H1 (cell line): ENCODE results near the gene WDR74. TPM values are rescaled to one million over a fixed set of nuclear protein-coding genes. Genes with fewer than 3 reads are reported as not detected.

Experiments
- EGR1 ChIP-seq: IDR thresholded peaks from 2 replicates; pipeline ENCODE4 v1.6.1; 2011; ENCODE audit warnings: low read depth, low read length, borderline replicate concordance
- GABPA ChIP-seq: IDR thresholded peaks from 2 replicates; pipeline ENCODE4 v1.6.1; 2011; ENCODE audit warnings: mild to moderate bottlenecking, low read length, moderate library complexity, borderline replicate concordance; ENCODE audit not compliant: insufficient read depth
- KDM5A ChIP-seq: fragments of 200-600 bp; IDR thresholded peaks from 2 replicates; pipeline ENCODE4 v1.7.1; 2012; ENCODE audit warnings: mild to moderate bottlenecking, low read length, inconsistent platforms, mixed read lengths
- MAFK ChIP-seq: IDR thresholded peaks from 2 replicates; pipeline ENCODE4 v1.6.1; 2012; ENCODE audit warnings: low read depth, mild to moderate bottlenecking, improper control_type of control experiment, low read length
- PHF8 ChIP-seq: fragments of 200-600 bp; sonication (generic); conservative IDR thresholded peaks from 2 replicates; pipeline ENCODE4 v1.7.1; 2012; ENCODE audit warnings: low read depth, mild to moderate bottlenecking, inconsistent platforms, low read length, moderate library complexity
- POLR2AphosphoS5 ChIP-seq: IDR thresholded peaks from 2 replicates; pipeline ENCODE4 v1.6.1; 2011; ENCODE audit warnings: low read depth, low read length
- RAD21 ChIP-seq, 2 experiments: IDR thresholded peaks in 1 of 2; conservative IDR thresholded peaks in 1 of 2; 2 replicates each; pipeline ENCODE4 v1.6.1; 2011; ENCODE audit warnings: low read depth in 2 of 2, low read length in 2 of 2, improper control_type of control experiment in 1 of 2, inconsistent platforms in 1 of 2, mild to moderate bottlenecking in 1 of 2, moderate library complexity in 1 of 2
- RXRA ChIP-seq: IDR thresholded peaks from 2 replicates; pipeline ENCODE4 v1.6.1; 2011; ENCODE audit warnings: low read depth, mild to moderate bottlenecking, low read length, moderate library complexity; ENCODE audit not compliant: insufficient read depth
- SP1 ChIP-seq: IDR thresholded peaks from 2 replicates; pipeline ENCODE4 v1.6.1; 2011; ENCODE audit warnings: low read depth, low read length
- SP2 ChIP-seq: IDR thresholded peaks from 2 replicates; pipeline ENCODE4 v1.6.1; 2012; ENCODE audit warnings: mild to moderate bottlenecking, low read length, inconsistent platforms
- TAF7 ChIP-seq: optimal IDR thresholded peaks from 2 replicates; pipeline ENCODE3; 2011; ENCODE audit warnings: low read depth, mild to moderate bottlenecking, inconsistent platforms, low read length, moderate library complexity, borderline replicate concordance
- polyA plus RNA-seq, 7 experiments: library from polyadenylated mRNA; depleted of rRNA in 3 of 7; stranded (reverse) in 5 of 7; unstranded in 2 of 7; fragments of >200 nt in 5 of 7; fragments of 200-250 nt in 2 of 7; gene quantifications; 1 replicate in 5 of 7; 2 replicates in 1 of 7; 4 replicates in 1 of 7; pipeline versions ENCODE4 v1.2.1 to v1.2.3, GENCODE V29; 2011 to 2013; ENCODE audit warnings: missing spikeins in 2 of 7, mixed read lengths in 2 of 7
- total RNA-seq: library from RNA; stranded (reverse); fragmentation: NEBNext Ultra II Directional; extraction: Animal tissue kit (Norgen Biotek cat#: 25700); gene quantifications from 2 replicates; pipeline ENCODE4 v1.2.1, GENCODE V29; 2021
- TF ChIP-seq, protein P1 (sequence below): fragments of 300-600 bp; sonication (generic); IDR thresholded peaks from 2 replicates; pipeline ENCODE4 v1.7.1; 2012; ENCODE audit warnings: low read length, moderate library complexity, mild to moderate bottlenecking, inconsistent platforms; ENCODE audit not compliant: insufficient replicate concordance

WDR74 gene
- total and polyA plus RNA-seq, 2 of the 8 experiments (the other 6 are each of a cell fraction or from before 2014, with no cell fraction given) = 93.6 to 97.0 TPM

DNA sequence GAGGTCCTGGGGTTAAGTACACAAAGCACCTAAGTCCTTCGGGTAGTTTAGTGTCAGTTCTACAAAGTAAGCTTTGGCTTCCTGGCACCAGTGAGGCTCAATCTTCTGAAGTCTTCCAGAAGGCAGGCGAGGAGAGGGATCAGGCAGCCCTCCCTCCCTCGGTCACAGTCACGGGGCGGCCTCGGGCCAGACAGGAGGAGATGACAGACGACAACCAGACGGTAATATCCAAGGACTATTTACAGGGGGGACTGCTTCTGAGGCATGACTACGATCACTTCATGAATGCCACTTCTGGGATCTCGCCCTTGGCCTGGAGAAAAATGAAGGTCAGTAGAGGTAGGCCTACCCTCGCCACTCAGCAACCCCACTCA is 47.2 kb downstream of the WDR74 start (continued):
- TF ChIP-seq, protein P1, sequence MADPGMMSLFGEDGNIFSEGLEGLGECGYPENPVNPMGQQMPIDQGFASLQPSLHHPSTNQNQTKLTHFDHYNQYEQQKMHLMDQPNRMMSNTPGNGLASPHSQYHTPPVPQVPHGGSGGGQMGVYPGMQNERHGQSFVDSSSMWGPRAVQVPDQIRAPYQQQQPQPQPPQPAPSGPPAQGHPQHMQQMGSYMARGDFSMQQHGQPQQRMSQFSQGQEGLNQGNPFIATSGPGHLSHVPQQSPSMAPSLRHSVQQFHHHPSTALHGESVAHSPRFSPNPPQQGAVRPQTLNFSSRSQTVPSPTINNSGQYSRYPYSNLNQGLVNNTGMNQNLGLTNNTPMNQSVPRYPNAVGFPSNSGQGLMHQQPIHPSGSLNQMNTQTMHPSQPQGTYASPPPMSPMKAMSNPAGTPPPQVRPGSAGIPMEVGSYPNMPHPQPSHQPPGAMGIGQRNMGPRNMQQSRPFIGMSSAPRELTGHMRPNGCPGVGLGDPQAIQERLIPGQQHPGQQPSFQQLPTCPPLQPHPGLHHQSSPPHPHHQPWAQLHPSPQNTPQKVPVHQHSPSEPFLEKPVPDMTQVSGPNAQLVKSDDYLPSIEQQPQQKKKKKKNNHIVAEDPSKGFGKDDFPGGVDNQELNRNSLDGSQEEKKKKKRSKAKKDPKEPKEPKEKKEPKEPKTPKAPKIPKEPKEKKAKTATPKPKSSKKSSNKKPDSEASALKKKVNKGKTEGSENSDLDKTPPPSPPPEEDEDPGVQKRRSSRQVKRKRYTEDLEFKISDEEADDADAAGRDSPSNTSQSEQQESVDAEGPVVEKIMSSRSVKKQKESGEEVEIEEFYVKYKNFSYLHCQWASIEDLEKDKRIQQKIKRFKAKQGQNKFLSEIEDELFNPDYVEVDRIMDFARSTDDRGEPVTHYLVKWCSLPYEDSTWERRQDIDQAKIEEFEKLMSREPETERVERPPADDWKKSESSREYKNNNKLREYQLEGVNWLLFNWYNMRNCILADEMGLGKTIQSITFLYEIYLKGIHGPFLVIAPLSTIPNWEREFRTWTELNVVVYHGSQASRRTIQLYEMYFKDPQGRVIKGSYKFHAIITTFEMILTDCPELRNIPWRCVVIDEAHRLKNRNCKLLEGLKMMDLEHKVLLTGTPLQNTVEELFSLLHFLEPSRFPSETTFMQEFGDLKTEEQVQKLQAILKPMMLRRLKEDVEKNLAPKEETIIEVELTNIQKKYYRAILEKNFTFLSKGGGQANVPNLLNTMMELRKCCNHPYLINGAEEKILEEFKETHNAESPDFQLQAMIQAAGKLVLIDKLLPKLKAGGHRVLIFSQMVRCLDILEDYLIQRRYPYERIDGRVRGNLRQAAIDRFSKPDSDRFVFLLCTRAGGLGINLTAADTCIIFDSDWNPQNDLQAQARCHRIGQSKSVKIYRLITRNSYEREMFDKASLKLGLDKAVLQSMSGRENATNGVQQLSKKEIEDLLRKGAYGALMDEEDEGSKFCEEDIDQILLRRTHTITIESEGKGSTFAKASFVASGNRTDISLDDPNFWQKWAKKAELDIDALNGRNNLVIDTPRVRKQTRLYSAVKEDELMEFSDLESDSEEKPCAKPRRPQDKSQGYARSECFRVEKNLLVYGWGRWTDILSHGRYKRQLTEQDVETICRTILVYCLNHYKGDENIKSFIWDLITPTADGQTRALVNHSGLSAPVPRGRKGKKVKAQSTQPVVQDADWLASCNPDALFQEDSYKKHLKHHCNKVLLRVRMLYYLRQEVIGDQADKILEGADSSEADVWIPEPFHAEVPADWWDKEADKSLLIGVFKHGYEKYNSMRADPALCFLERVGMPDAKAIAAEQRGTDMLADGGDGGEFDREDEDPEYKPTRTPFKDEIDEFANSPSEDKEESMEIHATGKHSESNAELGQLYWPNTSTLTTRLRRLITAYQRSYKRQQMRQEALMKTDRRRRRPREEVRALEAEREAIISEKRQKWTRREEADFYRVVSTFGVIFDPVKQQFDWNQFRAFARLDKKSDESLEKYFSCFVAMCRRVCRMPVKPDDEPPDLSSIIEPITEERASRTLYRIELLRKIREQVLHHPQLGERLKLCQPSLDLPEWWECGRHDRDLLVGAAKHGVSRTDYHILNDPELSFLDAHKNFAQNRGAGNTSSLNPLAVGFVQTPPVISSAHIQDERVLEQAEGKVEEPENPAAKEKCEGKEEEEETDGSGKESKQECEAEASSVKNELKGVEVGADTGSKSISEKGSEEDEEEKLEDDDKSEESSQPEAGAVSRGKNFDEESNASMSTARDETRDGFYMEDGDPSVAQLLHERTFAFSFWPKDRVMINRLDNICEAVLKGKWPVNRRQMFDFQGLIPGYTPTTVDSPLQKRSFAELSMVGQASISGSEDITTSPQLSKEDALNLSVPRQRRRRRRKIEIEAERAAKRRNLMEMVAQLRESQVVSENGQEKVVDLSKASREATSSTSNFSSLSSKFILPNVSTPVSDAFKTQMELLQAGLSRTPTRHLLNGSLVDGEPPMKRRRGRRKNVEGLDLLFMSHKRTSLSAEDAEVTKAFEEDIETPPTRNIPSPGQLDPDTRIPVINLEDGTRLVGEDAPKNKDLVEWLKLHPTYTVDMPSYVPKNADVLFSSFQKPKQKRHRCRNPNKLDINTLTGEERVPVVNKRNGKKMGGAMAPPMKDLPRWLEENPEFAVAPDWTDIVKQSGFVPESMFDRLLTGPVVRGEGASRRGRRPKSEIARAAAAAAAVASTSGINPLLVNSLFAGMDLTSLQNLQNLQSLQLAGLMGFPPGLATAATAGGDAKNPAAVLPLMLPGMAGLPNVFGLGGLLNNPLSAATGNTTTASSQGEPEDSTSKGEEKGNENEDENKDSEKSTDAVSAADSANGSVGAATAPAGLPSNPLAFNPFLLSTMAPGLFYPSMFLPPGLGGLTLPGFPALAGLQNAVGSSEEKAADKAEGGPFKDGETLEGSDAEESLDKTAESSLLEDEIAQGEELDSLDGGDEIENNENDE = no peak
- TF ChIP-seq GABPA (no peak), SP2 (no peak), SP1 (no peak), RXRA (no peak), TAF7 (no peak), EGR1 (no peak), RAD21 (IDR thresholded peaks at IDR 0.05 in 1 of 2, conservative IDR thresholded peaks at IDR 0.05 in 1 of 2; ENCODE audit: low read depth in 2 of 2, low read length in 2 of 2) (no peak), POLR2AphosphoS5 (no peak), KDM5A (no peak), MAFK (no peak), PHF8 (no peak)
